Sciatic nerve (tissue), 2 donors: ENCODE measurements around the gene PSMC3IP. TPM values are rescaled to one million over a fixed set of nuclear protein-coding genes. Genes with fewer than 3 reads are reported as not detected.
A peak's percentile ranks its signal among the peaks of the same experiment; 100 is the strongest.
"Not testable (repeated sequence)": the region's sequence is repeated elsewhere in the genome, so short reads cannot be mapped to it uniquely, and the experiment has no call there.

Experiments
- ATAC-seq: fragments of 200-7000 bp; cut with Tn5 transposase; one replicate; pipeline ENCODE4 v1.9.1; 2020; ENCODE audit warnings: mild to moderate bottlenecking, moderate library complexity
- DNase-seq: peaks from one replicate; pipeline ENCODE4 v3.0.0-alpha.2; 2020; ENCODE audit warnings: low spot score
- intact Hi-C: fragments of 100-400 bp; cut with DNase I; formaldehyde crosslinking; loops from one replicate; pipeline ENCODE4 v1.14.2; 2022
- total RNA-seq: library from RNA; stranded (reverse); fragmentation: NEBNext Ultra II Directional; extraction: Animal tissue kit (Norgen Biotek cat#: 25700); gene quantifications from one replicate; pipeline ENCODE4 v1.2.1, GENCODE V29; 2021
- donor health status: DM: no; HTN: no; CAD: no.
- donor health status: DM: no; HTN: no; CAD: no.

Gene PSMC3IP
- total RNA-seq, 1 donor from 2014 or later: 5.9 TPM

DNA sequence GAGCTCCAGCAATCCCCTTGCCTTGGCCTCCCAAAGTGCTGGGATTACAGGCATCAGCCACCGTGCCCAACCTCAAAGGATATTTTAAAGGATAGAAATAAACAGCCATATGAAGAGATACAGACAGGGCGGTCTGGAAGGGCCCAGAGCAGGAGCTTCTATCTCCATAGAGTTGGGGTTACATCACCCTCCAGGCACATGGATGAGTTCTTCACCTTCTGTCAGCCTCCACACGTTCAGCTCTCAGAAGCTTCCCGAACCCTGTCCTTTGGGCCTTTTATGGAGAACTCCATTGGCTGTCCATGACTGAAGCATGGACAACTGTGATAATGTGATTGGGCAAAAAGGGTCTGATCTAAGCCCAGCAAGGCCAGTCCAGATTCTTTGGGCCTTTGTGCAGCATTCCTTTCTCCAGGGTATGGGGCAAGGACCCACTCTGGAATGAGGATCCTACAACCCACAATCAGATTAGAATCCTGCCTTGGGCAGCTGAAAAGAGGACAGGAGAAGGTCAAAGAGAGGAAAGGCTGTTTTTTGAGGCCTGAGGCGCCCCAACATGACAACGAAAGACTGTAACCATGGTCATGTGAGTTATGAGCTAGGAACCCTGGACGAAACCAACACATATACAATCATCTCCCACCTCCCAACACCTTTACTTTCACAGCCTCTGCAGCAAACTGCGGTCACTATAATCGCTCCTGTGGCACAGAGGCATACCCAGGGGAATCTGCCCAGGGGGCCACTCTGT lies 31.6 kb downstream of the PSMC3IP start:
- DNase-seq, intact Hi-C loops, ATAC-seq: not testable (repeated sequence)

DNA sequence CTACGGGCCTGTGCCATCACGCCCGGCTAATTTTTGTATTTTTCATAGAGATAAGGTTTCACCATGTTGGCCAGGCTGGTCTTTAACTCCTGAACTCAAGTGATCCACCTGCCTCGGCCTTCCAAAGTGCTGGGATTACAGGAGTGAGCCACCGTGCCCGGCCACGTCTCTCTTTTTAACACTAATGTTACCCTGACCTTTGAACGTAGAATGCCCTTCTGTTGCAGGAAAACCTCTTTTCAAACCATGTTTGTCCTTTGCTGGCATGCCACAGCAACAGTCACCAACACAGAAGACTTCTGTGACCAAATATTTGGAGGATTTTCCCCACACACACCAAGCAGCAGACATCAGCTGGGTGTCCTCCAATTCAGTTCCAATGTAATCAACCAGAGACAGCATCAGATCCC lies 32.6 kb downstream of the PSMC3IP start:
- DNase-seq: no peak
- intact Hi-C loops: no loop called here
- no peak for ATAC-seq

DNA sequence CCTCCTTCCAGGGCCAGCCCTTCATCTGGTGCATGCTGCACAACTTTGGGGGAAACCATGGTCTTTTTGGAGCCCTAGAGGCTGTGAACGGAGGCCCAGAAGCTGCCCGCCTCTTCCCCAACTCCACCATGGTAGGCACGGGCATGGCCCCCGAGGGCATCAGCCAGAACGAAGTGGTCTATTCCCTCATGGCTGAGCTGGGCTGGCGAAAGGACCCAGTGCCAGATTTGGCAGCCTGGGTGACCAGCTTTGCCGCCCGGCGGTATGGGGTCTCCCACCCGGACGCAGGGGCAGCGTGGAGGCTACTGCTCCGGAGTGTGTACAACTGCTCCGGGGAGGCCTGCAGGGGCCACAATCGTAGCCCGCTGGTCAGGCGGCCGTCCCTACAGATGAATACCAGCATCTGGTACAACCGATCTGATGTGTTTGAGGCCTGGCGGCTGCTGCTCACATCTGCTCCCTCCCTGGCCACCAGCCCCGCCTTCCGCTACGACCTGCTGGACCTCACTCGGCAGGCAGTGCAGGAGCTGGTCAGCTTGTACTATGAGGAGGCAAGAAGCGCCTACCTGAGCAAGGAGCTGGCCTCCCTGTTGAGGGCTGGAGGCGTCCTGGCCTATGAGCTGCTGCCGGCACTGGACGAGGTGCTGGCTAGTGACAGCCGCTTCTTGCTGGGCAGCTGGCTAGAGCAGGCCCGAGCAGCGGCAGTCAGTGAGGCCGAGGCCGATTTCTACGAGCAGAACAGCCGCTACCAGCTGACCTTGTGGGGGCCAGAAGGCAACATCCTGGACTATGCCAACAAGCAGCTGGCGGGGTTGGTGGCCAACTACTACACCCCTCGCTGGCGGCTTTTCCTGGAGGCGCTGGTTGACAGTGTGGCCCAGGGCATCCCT lies 34.1 kb downstream of the PSMC3IP start:
- intact Hi-C loops: no loop called here
- no peak for ATAC-seq
- DNase-seq: no peak

DNA sequence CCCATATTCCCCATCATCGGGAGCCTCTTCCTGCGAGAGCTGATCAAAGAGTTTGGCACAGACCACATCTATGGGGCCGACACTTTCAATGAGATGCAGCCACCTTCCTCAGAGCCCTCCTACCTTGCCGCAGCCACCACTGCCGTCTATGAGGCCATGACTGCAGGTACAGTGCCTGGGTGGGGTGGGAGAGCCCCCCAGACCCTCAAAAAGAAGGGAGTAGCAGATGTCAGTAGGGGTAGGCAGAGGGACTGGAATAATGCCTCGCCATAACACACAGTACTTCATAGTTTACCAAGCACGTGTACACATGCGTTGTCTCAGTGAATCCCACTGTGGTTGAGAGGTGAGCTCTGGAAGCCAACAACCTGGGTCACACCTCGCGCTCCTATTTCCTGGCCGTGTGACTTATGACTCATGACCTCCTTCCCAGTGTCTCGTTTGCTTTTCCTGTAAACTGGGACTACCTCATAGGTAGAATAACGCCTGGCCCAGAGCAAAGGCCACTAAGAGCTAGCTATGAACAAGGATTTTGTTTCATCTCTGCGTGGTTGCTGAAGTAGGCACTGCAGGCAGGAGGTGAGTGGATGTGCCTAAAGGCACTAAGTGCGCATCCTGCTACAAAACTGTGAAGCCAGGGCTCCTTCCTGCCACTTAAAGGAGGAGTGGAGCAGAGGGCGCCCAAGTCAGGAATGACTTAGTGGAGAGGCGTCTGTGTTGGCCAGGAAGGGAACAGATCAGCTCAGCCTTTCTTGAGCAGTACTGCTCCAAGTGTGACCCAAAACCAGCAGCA lies 36.3 kb downstream of the PSMC3IP start:
- intact Hi-C loops: no loop called here
- no peak for DNase-seq
- no peak for ATAC-seq

DNA sequence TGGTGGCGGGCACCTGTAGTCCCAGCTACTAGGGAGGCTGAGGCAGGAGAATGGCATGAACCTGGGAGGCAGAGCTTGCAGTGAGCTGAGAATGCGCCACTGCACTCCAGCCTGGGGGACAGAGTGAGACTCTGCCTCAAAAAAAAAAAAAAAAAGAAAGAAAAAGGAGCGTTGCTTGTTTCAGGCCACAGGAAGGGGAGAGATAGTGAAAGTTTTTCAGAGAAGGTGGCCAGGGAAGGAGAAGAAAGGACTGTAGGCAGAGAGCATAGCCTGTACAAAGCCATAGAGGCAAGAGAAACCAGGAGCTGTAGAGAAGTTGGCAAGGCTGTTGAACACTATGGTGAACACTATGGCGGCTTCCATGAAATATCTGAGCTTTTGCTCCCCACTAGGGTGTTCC lies 37.0 kb downstream of the PSMC3IP start:
- intact Hi-C loops, ATAC-seq, DNase-seq: not testable (repeated sequence)

DNA sequence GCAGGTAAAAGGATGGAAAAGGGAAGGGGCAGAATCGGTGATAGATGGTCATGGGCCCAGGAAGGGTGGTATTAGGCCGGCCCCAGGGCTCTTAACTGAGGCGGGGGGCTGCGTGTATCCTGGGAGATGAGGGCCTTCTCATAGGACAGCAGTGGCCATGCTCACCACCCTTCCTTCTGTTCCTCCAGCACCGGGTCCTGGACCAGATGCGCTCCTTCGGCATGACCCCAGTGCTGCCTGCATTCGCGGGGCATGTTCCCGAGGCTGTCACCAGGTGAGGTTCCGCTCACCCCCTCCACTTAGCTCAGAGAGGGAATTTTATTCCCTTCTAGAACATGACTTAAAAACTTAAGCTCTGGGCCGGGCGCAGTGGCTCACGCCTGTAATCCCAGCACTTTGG lies 39.0 kb downstream of the PSMC3IP start:
- intact Hi-C loops: no loop called here
- ATAC-seq: no peak
- DNase-seq: peak; percentile 58

DNA sequence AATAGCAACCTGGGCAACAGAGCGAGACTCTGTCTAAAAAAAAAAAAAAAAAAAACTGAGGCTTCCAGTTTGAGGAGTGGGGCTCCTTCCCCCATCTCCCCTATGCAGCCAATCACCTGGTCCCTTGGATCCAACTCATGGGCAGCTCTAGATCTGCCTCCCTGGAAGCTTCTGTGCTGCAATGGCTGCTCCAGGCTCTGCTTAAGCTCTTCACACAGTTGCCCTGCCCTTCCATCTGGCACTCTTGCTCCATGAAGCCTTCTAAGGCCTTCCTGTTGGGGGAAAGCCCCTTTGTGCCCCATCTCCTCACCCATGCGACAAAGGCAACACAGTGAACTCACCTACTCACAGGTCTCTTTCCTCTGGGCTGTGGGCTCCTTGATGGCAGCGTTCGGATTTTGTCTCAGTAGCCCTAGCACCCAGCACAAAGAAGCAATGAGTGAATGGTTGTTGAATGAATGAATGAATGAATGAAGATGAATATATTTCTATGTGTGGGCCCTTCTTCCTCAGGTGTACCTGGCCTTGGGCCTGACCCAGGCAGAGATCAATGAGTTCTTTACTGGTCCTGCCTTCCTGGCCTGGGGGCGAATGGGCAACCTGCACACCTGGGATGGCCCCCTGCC lies 39.6 kb downstream of the PSMC3IP start:
- intact Hi-C loops: no loop called here
- ATAC-seq (no peak), DNase-seq (no peak)

DNA sequence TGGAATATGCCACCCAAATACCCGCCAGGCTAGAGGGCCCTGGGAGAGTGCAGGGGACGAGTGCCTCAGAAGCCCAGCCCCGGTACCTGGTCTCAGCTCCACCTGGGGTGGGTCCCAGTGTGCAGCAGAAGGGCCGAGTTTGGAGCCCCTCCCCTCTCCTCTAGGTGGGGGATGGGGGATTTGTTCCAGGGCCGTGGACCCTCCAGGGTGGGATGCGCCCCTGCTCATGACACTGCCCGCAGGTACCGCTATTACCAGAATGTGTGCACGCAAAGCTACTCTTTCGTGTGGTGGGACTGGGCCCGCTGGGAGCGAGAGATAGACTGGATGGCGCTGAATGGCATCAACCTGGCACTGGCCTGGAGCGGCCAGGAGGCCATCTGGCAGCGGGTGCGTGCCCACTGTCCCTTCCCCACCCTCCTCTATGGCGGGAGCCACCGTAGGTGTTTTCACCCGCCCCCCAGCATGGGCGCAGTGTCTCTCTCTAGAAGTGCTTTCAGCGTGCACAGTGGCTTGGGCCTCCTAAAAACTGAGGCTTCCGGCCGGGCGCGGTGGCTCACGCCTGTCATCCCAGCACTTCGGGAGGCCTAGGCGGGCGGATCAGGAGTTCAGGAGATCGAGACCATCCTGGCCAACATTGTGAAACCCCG lies 40.2 kb downstream of the PSMC3IP start:
- no peak for ATAC-seq
- intact Hi-C loops: no loop called here
- peak; percentile 69 for DNase-seq

DNA sequence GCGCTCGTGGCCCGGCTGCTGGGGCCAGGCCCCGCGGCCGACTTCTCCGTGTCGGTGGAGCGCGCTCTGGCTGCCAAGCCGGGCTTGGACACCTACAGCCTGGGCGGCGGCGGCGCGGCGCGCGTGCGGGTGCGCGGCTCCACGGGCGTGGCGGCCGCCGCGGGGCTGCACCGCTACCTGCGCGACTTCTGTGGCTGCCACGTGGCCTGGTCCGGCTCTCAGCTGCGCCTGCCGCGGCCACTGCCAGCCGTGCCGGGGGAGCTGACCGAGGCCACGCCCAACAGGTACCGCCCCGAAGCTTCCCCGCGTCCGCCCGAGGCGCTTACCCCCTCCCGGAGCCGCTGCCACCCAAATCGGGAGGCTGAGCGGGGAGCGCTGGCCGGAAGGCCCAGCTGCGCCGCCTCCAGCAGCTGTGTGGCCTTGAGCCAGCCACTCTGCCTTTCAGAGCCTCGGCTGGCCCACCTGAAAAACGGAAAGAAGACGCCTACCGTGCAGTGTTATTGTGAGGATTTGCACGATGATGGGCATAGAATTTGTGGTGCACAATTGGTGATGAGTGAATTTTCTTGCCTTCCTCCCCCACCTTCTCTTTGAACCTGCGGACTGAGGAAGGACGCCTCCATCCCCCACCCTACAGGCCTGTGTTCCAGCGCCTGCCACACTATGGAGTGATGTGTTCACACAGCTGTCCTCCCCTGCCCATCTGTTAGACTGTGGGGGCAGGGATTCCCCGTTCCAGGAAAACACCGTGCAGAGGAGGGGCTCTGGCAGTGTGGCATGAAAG lies 41.0 kb downstream of the PSMC3IP start:
- intact Hi-C loops: no loop called here
- ATAC-seq: peak; percentile 77
- peak; percentile 91 for DNase-seq

DNA sequence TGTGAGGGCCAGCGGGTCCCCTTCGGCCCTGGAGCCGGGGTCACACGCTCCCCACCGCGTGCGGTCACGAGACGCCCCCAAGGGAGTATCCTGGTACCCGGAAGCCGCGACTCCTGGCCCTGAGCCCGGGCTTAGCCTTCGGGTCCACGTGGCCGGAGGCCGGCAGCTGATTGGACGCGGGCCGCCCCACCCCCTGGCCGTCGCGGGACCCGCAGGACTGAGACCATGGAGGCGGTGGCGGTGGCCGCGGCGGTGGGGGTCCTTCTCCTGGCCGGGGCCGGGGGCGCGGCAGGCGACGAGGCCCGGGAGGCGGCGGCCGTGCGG lies 41.5 kb downstream of the PSMC3IP start, which contains the start of gene NAGLU:
TSS of gene NAGLU (plus strand) at position 194 of the 324 bp plus-strand sequence. CDS start at position 226, 32 bp downstream.
- peak; percentile 95 for ATAC-seq
- intact Hi-C loops: no loop called here

DNA sequence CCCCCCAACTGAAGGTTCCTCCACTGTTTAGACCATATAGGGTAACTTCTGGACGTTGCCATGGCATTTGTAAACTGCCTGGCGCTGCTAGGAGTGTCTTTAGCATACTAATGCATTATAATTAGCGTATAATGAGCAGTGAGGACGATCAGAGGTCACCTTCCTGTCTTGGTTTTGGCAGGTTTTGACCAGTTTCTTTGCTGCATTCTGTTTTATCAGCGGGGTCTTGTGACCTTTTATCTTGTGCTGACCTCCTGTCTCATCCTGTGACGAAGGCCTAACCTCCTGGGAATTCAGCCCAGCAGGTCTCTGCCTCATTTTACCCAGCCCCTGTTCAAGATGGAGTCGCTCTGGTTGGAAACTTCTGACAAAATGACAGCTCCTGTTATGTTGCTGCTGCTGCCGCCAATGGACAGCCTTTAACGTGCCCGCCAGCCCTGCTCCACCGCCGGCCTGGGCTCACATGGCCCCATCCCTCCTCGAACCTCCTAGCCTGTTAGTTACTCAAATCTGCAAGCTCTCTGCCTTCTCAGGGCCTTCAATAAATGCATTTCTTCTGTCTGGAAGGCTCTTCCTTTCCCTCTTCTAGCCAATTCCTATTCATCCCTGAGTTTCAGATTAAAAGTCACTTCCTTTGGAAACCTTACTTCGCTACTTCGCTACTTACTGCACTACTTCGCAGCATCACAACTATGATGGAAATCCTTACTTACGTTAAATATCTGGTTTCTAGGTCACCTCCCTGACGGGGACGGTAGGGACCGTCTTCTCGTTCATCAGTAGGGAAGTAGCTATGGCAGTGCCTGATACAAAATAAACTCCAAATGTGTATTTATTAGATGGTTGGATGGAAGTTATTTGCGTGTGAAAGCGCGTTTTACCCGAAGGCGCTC lies 42.1 kb downstream of the PSMC3IP start:
- DNase-seq: no peak
- peak; percentile 1 for ATAC-seq
- intact Hi-C loops: no loop called here

More for the DNA sequence above, 41.5 kb downstream of the PSMC3IP start, which contains the start of gene NAGLU:
- peak; percentile 99 for DNase-seq

DNA sequence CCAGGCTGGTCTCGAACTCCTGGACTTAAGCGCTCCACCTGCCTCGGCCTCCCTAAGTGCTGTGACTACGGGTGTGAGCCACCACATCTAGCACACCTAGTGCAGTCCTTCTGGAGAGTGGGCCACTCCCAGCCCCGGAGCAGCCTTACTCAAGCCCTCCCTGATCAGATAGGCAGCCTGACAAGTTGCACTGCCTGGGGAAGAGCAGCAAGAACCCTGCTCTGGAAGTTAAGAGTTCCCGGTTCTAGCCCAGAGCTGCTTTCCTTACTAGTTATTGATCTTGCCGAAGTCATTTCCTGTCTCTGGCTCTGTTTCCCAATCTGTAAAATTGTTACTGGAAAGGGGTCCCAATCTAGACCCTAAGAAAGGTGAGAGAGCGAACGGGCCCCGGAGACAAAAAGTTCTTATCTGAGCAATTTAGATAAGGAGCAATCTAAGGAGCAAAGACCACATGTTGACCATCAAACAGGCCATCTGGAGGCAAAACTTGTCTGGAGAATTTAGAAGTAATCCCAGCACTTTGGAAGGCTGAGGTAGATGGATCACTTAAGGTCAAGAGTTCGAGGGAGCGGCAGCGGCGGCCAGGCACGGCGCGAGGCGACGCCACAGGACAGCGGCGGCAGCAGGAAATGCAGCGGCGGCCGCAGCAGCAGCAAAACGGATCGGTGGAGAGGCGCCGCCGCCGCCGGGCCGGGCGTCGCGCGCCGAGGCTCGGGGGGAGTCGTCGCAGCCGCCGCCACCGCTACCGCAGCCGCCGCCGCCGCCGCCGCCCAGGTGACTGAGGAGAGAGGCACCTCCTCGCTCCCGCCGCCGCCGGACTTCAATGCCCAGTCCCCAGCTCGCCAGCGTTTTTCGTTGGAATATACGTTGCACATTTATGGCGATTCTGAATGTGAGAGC lies 45.8 kb downstream of the PSMC3IP start:
- ATAC-seq: no peak
- DNase-seq: peak; percentile 78
- intact Hi-C loops: no loop called here

DNA sequence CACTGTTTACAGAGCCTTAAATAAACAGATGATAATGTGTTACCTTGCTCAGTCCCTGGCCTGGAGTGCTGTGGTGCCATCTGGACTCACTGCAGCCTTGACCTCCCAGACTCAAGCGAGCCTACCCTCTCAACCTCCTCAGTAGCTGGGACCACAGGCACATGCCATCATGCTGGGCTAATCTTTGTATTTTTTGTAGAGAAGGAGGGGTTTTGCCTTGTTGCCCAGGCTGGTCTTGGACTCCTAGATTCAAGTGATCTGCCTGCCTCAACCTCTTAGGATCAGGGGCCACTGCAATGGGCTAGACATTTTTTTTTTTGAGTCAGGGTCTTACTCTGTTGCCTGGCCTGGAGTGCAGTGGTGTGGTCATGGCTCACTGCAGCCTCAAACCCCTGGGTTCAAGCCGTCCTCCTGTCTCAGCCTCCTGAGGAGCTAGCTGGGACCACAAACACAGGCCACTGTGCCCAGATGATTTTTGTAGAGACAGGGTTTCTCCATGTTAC lies 46.5 kb downstream of the PSMC3IP start:
- no peak for ATAC-seq
- no peak for DNase-seq
- intact Hi-C loops: no loop called here

DNA sequence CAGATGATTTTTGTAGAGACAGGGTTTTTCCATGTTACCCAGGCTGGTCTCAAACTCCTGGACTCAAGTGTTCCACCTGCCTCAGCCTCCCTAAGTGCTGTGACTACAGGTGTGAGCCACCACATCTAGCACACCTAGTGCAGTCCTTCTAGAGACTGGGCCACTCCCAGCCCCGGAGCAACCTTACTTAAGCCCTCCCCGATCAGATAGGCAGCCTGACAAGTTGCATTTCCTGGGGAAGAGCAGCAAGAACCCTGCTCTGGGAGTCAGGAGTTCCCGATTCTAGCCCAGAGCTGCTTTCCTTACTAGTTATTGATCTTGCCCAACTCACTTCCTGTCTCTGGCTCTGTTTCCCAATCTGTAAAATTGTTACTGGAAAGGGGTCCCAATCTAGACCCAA lies 48.5 kb downstream of the PSMC3IP start:
- DNase-seq (no peak), ATAC-seq (no peak)
- intact Hi-C loops: loop anchor here (5.0 kb wide), 1 partner anchor 207 kb away; no protein-coding TSS in a partner anchor

DNA sequence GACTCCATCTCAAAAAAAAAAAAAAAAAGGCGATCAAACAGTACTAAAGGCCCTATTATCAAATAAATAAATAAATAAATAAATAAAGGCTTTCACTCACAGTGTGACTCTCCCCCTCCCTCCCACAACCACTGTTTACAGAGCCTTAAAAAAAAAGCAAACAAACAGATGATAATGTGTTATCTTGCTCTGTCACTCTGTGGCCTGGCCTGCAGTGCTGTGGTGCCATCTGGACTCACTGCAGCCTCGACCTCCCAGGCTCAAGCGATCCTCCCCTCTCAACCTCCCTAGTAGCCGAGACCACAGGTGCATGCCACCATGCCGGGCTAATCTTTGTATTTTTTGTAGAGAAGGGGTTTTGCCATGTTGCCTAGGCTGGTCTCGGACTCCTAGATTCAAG lies 49.6 kb downstream of the PSMC3IP start:
- intact Hi-C loops: loop anchor here (5.0 kb wide), 1 partner anchor 206 kb away; no protein-coding TSS in a partner anchor
- ATAC-seq (no peak), DNase-seq (no peak)
